IPS-20b (cell line): ENCODE measurements around the gene CD28.
"Not testable (repeated sequence)": the region's sequence is repeated elsewhere in the genome, so short reads cannot be mapped to it uniquely, and the experiment has no call there.

Experiments
- H3K27ac ChIP-seq: one replicate; pipeline ENCODE4 v1.5.1; 2013; ENCODE audit warnings: low read length
- H3K27me3 ChIP-seq: 2 replicates; pipeline ENCODE4 v1.6.1; 2013; ENCODE audit warnings: mild to moderate bottlenecking, low read length, inconsistent platforms; ENCODE audit not compliant: insufficient read depth
- H3K36me3 ChIP-seq: 2 replicates; pipeline ENCODE4 v1.6.1; 2013; ENCODE audit warnings: low read depth, mild to moderate bottlenecking, inconsistent platforms, low read length, moderate library complexity; ENCODE audit not compliant: insufficient read depth
- H3K4me1 ChIP-seq: 2 replicates; pipeline ENCODE4 v1.6.1; 2013; ENCODE audit warnings: mild to moderate bottlenecking, control low read depth, inconsistent platforms, low read length, moderate library complexity; ENCODE audit not compliant: insufficient read depth
- H3K4me3 ChIP-seq: 2 replicates; pipeline ENCODE4 v1.5.1; 2013; ENCODE audit warnings: mild to moderate bottlenecking, low read length, inconsistent platforms
- H3K9ac ChIP-seq: 2 replicates; pipeline ENCODE4 v1.6.1; 2013; ENCODE audit warnings: low read depth, mild to moderate bottlenecking, inconsistent platforms, low read length, moderate library complexity
- H3K9me3 ChIP-seq: 2 replicates; pipeline ENCODE4 v1.6.1; 2013; ENCODE audit warnings: mild to moderate bottlenecking, low read depth, low read length, inconsistent platforms; ENCODE audit not compliant: insufficient read depth

The CD28 gene

GRCh38 chr2:203780231-203780630 is 73.8 kb downstream of the CD28 start:
- H3K4me3 ChIP-seq = no peak overlapping the region
- no peaks in the 10 kb centered on the region for H3K36me3 ChIP-seq
- no peaks in the 10 kb centered on the region for H3K27me3 ChIP-seq
- H3K4me1 ChIP-seq = peaks cover 4% of the 10 kb centered on the region; the same call in 1 of the 2 replicates
- H3K9ac ChIP-seq = no peak overlapping the region
- H3K27ac ChIP-seq = no peak overlapping the region
- H3K9me3 ChIP-seq = no peaks in the 10 kb centered on the region

GRCh38 chr2:203781151-203781550 is 74.7 kb downstream of the CD28 start:
- Histone ChIP-seq H3K4me3 (no peak overlapping the region), H3K27ac (no peak overlapping the region), H3K27me3 (no peaks in the 10 kb centered on the region), H3K36me3 (no peaks in the 10 kb centered on the region), H3K4me1 (peaks cover 4% of the 10 kb centered on the region; the same call in 1 of the 2 replicates), H3K9ac (no peak overlapping the region), H3K9me3 (no peaks in the 10 kb centered on the region)

- no peaks in the 10 kb centered on the region for H3K9me3 ChIP-seq
- no peak overlapping the region for H3K4me3 ChIP-seq
- no peak overlapping the region for H3K27ac ChIP-seq
- no peaks in the 10 kb centered on the region for H3K36me3 ChIP-seq
- H3K27me3 ChIP-seq = no peaks in the 10 kb centered on the region
- no peak overlapping the region for H3K9ac ChIP-seq
- H3K4me1 ChIP-seq = peaks cover 4% of the 10 kb centered on the region; the same call in 1 of the 2 replicates
Observed at GRCh38 chr2:203782262-203782976, 76.0 kb downstream of the CD28 start.

GRCh38 chr2:203783496-203784203 is 77.2 kb downstream of the CD28 start:
- H3K4me1 ChIP-seq = peaks cover 4% of the 10 kb centered on the region; the same call in 1 of the 2 replicates
- H3K9ac ChIP-seq = no peak overlapping the region
- no peak overlapping the region for H3K4me3 ChIP-seq
- H3K27ac ChIP-seq = no peak overlapping the region
- no peaks in the 10 kb centered on the region for H3K27me3 ChIP-seq
- no peaks in the 10 kb centered on the region for H3K9me3 ChIP-seq
- no peaks in the 10 kb centered on the region for H3K36me3 ChIP-seq

- not testable (repeated sequence) for H3K4me1 ChIP-seq, H3K9me3 ChIP-seq, H3K36me3 ChIP-seq, H3K27me3 ChIP-seq, H3K9ac ChIP-seq, H3K4me3 ChIP-seq, H3K27ac ChIP-seq
Observed at GRCh38 chr2:203784710-203785270, 78.4 kb downstream of the CD28 start.

- not testable (repeated sequence) for H3K4me1 ChIP-seq, H3K4me3 ChIP-seq, H3K9me3 ChIP-seq, H3K27me3 ChIP-seq, H3K27ac ChIP-seq, H3K9ac ChIP-seq, H3K36me3 ChIP-seq
Observed at GRCh38 chr2:203785391-203786110, 79.1 kb downstream of the CD28 start.

- Histone ChIP-seq H3K4me1 (peaks cover 4% of the 10 kb centered on the region; the same call in 1 of the 2 replicates), H3K9ac (no peak overlapping the region), H3K36me3 (no peaks in the 10 kb centered on the region), H3K27ac (no peak overlapping the region), H3K4me3 (no peak overlapping the region), H3K27me3 (no peaks in the 10 kb centered on the region), H3K9me3 (no peaks in the 10 kb centered on the region)
Observed at GRCh38 chr2:203786549-203787351, 80.3 kb downstream of the CD28 start.

- Histone ChIP-seq H3K9me3 (no peaks in the 10 kb centered on the region), H3K4me1 (no peaks in the 10 kb centered on the region), H3K36me3 (no peaks in the 10 kb centered on the region), H3K4me3 (no peak overlapping the region), H3K27me3 (no peaks in the 10 kb centered on the region), H3K9ac (no peak overlapping the region), H3K27ac (no peak overlapping the region)
Observed at GRCh38 chr2:203787979-203788378, 81.5 kb downstream of the CD28 start.
